GM18519 (cell line): ENCODE measurements around the gene GRAMD1C.
"Not testable (repeated sequence)": the region's sequence is repeated elsewhere in the genome, so short reads cannot be mapped to it uniquely, and the experiment has no call there.

Experiments
- ATAC-seq: cut with Tn5 transposase; IDR thresholded peaks from one replicate; pipeline ENCODE4 v1.9.1; 2021; ENCODE audit warnings: mild to moderate bottlenecking, moderate library complexity; ENCODE audit not compliant: unreplicated experiment, low FRiP score

GRAMD1C gene

GRCh38 chr3:113838631-113839209 is at the start of gene GRAMD1C:
GRAMD1C (plus strand) TSS chr3:113838788; CDS start chr3:113838910, 122 bp downstream.
- ATAC-seq, result peak; percentile 92

GRCh38 chr3:113791381-113791780 is 47.2 kb upstream of the GRAMD1C start:
- ATAC-seq, result no peak

- no peak for ATAC-seq
Observed at GRCh38 chr3:113794526-113794925, 44.1 kb upstream of the GRAMD1C start.

- ATAC-seq, result no peak
Observed at GRCh38 chr3:113795693-113796092, 42.9 kb upstream of the GRAMD1C start.

- ATAC-seq, result no peak
Observed at GRCh38 chr3:113802795-113803455, 35.7 kb upstream of the GRAMD1C start.

- no peak for ATAC-seq
Observed at GRCh38 chr3:113804661-113805060, 33.9 kb upstream of the GRAMD1C start.

- no peak for ATAC-seq
Observed at GRCh38 chr3:113805249-113805648, 33.3 kb upstream of the GRAMD1C start.

GRCh38 chr3:113812854-113813253 is 25.7 kb upstream of the GRAMD1C start:
- ATAC-seq, result no peak

- ATAC-seq, result no peak
Observed at GRCh38 chr3:113819866-113820265, 18.7 kb upstream of the GRAMD1C start.

GRCh38 chr3:113825090-113825489 is 13.5 kb upstream of the GRAMD1C start:
- ATAC-seq, result peak; percentile 74

- ATAC-seq, result no peak
Observed at GRCh38 chr3:113828600-113828999, 10.0 kb upstream of the GRAMD1C start.

- no peak for ATAC-seq
Observed at GRCh38 chr3:113829576-113830354, 8.8 kb upstream of the GRAMD1C start.

GRCh38 chr3:113831103-113831355 is 7.6 kb upstream of the GRAMD1C start:
- ATAC-seq, result no peak

- ATAC-seq, result peak; percentile 35
Observed at GRCh38 chr3:113832477-113833164, 6.0 kb upstream of the GRAMD1C start.

- no peak for ATAC-seq
Observed at GRCh38 chr3:113834983-113835382, 3.6 kb upstream of the GRAMD1C start.

- ATAC-seq, result no peak
Observed at GRCh38 chr3:113839551-113839950, 963 bp downstream of the GRAMD1C start.

- no peak for ATAC-seq
Observed at GRCh38 chr3:113844622-113845222, 6.1 kb downstream of the GRAMD1C start.

- ATAC-seq, result no peak
Observed at GRCh38 chr3:113847247-113847646, 8.7 kb downstream of the GRAMD1C start.

- ATAC-seq, result no peak
Observed at GRCh38 chr3:113847664-113848461, 9.3 kb downstream of the GRAMD1C start.

GRCh38 chr3:113849071-113849470 is 10.5 kb downstream of the GRAMD1C start:
- ATAC-seq, result not testable (repeated sequence)
